ENCODE measurements around the gene NLK.

Gene NLK

GRCh38 chr17:28113269-28113668, 70.8 kb downstream of the NLK start:
- no peak for DNase-seq (ENCODE audit: low spot score)

- DNase-seq (ENCODE audit: low spot score), result no peak
These were observed 72.6 kb downstream of the NLK start for GRCh38 chr17:28115046-28115445.

- DNase-seq (ENCODE audit: low spot score), result no peak
These were observed 74.8 kb downstream of the NLK start for GRCh38 chr17:28117304-28117703.

GRCh38 chr17:28118362-28118761, 75.9 kb downstream of the NLK start:
- DNase-seq (ENCODE audit: low spot score), result no peak

DNA sequence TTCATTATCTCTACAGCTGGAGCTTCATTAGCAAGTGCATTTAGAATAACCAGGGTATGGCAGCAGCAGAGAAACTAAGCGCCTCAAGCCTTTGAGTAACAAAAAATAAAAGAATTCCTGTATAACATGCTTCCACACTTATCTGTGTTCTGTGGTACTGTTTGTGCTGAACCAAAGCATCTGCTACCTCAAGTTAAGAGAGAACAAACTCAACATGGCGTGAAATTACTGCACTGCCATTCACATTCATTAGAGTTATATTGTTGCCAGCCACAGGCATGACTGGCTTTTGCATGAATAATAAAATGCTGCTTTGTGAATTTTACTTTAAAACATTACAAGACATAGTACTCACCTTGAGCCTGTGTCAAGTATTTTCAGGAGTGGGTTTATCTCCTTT, 76.6 kb downstream of the NLK start:
- no peak for DNase-seq (ENCODE audit: low spot score)

DNA sequence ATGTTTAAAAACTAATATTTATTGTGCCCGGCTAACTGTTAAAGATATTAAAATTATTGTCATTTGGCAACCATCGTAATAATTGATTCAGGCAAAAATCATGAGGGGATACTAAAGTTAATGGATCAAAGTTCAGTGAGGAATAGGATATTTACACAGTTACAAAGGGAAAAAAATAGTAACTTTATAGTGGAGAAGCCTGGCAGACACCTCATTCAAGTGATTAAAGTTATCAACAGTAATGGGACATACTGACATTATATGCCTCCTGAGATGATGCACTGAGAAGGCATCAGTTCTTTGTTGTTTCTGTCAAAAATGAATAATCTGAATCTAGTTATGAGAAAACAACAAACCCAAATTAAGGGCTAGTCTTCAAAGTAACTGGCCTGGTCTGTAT, 77.1 kb downstream of the NLK start:
- DNase-seq (ENCODE audit: low spot score), result no peak

GRCh38 chr17:28120766-28121165, 78.3 kb downstream of the NLK start:
- no peak for DNase-seq (ENCODE audit: low spot score)

GRCh38 chr17:28124962-28125361, 82.5 kb downstream of the NLK start:
- no peak for DNase-seq (ENCODE audit: low spot score)

GRCh38 chr17:28125526-28126378, 83.3 kb downstream of the NLK start:
- no peak for DNase-seq (ENCODE audit: low spot score)

GRCh38 chr17:28127196-28127595, 84.7 kb downstream of the NLK start:
- peak; percentile 44 for DNase-seq (ENCODE audit: low spot score)

- DNase-seq (ENCODE audit: low spot score), result no peak
These were observed 86.3 kb downstream of the NLK start for GRCh38 chr17:28128779-28129178.

DNA sequence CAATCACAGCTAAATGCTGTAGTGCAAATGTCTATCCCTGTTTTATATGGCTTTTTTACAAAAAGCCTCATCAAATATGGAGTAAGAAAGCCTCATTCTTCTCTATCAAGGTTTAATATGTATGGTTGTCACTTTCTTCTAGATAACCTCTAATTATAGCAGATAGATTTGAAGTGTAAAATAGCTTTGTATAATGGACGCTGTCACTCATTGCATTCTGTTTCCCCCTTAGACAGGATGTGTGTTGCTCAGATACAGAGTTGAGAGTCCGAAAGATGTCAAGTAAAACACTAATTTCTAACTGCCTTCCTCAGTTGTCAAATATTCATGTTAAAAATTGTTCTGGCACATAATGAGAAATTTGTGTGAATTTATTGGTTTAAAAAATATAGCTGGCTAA, 88.0 kb downstream of the NLK start:
- no peak for DNase-seq (ENCODE audit: low spot score)

- no peak for DNase-seq (ENCODE audit: low spot score)
These were observed 89.1 kb downstream of the NLK start for GRCh38 chr17:28131599-28131998.

DNA sequence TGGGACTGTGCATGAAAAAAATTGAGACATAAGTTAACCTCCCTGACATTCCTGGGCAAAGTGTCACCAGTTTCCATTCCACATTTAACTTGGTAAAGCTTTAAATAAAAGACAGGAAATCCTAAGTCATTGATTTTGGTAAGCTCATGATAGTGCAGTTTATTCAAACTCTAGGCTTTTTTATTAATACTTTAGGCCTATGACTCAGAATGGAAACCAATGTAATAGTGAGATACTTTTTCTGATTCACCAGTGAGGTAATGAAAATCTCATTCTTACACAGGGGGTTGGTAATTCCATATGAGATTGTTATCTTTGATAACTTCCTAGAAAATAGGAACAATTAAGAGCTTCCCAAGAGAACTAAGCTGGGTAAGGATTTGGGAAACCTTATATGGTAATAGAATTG, 91.1 kb downstream of the NLK start:
- no peak for DNase-seq (ENCODE audit: low spot score)

GRCh38 chr17:28136923-28137322, 94.4 kb downstream of the NLK start:
- DNase-seq (ENCODE audit: low spot score), result peak; percentile 29

DNA sequence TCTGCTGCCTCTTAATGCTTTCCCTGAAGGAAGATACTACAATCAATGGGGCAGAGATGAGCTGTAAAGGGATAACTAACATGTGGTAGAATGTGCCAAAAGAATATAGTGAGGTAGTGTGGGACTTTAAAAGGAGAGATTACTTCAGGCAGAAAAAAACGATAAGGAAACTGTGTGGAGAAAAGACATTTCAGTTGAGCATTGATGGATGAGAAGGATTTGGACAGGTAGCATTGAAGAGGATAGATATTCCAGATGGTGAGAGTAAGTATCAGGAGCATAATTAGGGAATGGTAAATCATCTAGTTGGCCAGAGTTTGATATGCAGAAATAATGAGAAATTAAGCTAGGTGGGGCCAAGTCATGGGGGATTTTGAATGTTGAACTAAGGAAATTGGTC, 97.3 kb downstream of the NLK start:
- DNase-seq (ENCODE audit: low spot score), result no peak

DNA sequence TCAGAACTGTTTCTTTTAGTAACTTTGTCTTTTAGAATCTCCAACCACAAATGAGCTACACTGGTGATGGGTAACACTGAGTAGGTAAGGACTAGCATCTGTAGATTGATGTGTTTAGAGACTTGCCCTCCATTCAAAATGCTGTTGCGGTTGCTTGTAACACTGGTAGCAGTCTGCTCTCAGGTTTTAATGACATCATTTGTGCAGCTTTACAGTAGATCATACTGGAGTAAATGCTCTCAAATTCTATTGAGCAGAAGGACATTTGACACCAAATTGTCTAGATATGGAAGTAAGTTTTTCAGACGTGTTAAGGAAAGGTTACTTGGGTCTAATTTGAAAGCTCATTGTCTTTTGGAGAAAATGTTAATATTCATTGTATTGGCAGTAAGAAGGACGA, 98.8 kb downstream of the NLK start:
- no peak for DNase-seq (ENCODE audit: low spot score)

DNA sequence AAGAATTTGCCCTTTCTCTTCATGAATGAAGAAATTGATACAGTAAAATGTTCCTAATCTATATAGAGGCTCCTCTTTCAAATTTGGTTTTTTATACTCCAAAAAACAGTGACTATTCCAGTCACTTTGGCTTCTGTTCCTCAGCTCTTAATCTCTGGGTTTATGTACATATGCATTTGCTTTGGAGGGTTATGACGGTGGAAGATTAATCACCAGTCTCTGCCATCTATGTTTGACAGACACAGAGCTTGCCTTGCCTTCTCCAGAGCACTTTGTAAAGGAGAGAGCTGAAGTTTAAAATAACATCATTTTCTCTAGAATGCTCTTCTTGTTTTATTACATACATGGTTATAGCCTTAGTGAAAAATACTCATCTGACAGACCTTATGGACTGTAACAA, 99.3 kb downstream of the NLK start:
- no peak for DNase-seq (ENCODE audit: low spot score)

GRCh38 chr17:28142305-28142704, 99.8 kb downstream of the NLK start:
- no peak for DNase-seq (ENCODE audit: low spot score)

DNA sequence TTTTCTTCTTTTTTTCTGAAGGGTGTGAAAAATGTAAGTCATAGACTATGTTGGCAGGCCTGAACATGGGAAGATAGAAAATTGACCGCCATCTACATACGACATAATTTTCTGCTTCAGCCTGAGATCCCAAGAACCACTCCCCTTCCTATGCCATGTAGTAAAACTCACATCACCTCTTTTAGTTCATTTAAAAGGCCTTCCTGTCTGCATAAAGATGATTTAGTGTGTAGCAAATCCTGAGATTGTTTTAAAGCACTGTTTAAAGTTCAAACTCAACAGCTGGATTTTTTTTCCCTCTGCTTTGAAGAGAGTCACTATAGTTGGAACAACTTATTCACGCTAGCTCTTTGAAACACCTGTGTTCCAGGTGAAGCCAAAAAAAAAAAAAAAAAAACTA, 101.5 kb downstream of the NLK start:
- no peak for DNase-seq (ENCODE audit: low spot score)

DNA sequence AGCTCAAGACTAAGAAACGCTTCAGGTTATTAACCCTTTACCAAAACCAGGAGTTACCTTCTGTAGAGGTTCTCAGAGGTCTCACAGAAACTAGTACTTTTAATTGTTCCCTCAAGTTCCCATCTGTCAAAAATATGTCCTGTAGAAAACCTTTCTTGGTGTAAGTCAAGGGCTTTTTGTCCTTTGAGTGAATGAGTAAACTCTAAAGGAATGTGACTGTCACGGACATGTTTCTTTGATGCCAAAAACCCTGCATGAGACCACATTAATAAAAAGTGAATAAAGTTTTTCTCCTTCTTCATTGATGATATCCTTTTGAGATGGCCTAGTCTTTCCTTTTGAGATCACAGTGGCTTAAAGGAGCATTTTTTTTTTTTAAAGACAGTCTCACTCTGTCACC, 102.9 kb downstream of the NLK start:
- DNase-seq (ENCODE audit: low spot score), result no peak

- peak; percentile 38 for DNase-seq (ENCODE audit: low spot score)
These were observed 104.5 kb downstream of the NLK start for GRCh38 chr17:28147017-28147416.

GRCh38 chr17:28151001-28151400, 108.5 kb downstream of the NLK start:
- DNase-seq (ENCODE audit: low spot score), result no peak

GRCh38 chr17:28154214-28154613, 111.7 kb downstream of the NLK start:
- no peak for DNase-seq (ENCODE audit: low spot score)
